Measurements from ENCODE around the gene INTS1.

INTS1 gene

GRCh38 chr7:1490837-1491236, 13.4 kb downstream of the INTS1 start:
- DNase-seq (ENCODE audit: low spot score) (no peak), FAIRE-seq (no peak)

- DNase-seq (ENCODE audit: low spot score) (no peak), FAIRE-seq (no peak)
Observed at GRCh38 chr7:1489336-1489735, 14.9 kb downstream of the INTS1 start.

GRCh38 chr7:1488016-1488415, 16.2 kb downstream of the INTS1 start:
- FAIRE-seq = no peak
- DNase-seq (ENCODE audit: low spot score) = no peak

- DNase-seq (ENCODE audit: low spot score) (no peak), FAIRE-seq (no peak)
Observed at GRCh38 chr7:1487466-1487865, 16.7 kb downstream of the INTS1 start.

GRCh38 chr7:1486571-1486970, 17.6 kb downstream of the INTS1 start:
- DNase-seq (ENCODE audit: low spot score) = no peak
- no peak for FAIRE-seq

- FAIRE-seq (no peak), DNase-seq (ENCODE audit: low spot score) (no peak)
Observed at GRCh38 chr7:1485156-1485555, 19.0 kb downstream of the INTS1 start.

GRCh38 chr7:1484569-1484968, 19.6 kb downstream of the INTS1 start:
- FAIRE-seq = no peak
- DNase-seq (ENCODE audit: low spot score) = no peak

- FAIRE-seq = no peak
- DNase-seq (ENCODE audit: low spot score) = no peak
Observed at GRCh38 chr7:1483536-1484505, 20.4 kb downstream of the INTS1 start.

- no peak for FAIRE-seq
- no peak for DNase-seq (ENCODE audit: low spot score)
Observed at GRCh38 chr7:1483079-1483478, 21.1 kb downstream of the INTS1 start.

- no peak for FAIRE-seq
Observed at GRCh38 chr7:1481300-1481699, 22.9 kb downstream of the INTS1 start.

GRCh38 chr7:1480670-1481069, 23.5 kb downstream of the INTS1 start:
- FAIRE-seq (no peak), DNase-seq (ENCODE audit: low spot score) (no peak)

More at GRCh38 chr7:1481300-1481699, 22.9 kb downstream of the INTS1 start:
- DNase-seq (ENCODE audit: low spot score) = no peak

GRCh38 chr7:1479287-1479686, 24.9 kb downstream of the INTS1 start:
- FAIRE-seq = no peak
- no peak for DNase-seq (ENCODE audit: low spot score)

- FAIRE-seq (no peak), DNase-seq (ENCODE audit: low spot score) (no peak)
Observed at GRCh38 chr7:1478480-1478879, 25.7 kb downstream of the INTS1 start.

- DNase-seq (ENCODE audit: low spot score) (no peak), FAIRE-seq (no peak)
Observed at GRCh38 chr7:1476859-1477258, 27.3 kb downstream of the INTS1 start.

- DNase-seq (ENCODE audit: low spot score) (no peak), FAIRE-seq (no peak)
Observed at GRCh38 chr7:1475991-1476390, 28.2 kb downstream of the INTS1 start.

- FAIRE-seq (no peak), DNase-seq (ENCODE audit: low spot score) (no peak)
Observed at GRCh38 chr7:1475393-1475792, 28.8 kb downstream of the INTS1 start.

- no peak for FAIRE-seq
- DNase-seq (ENCODE audit: low spot score) = no peak
Observed at GRCh38 chr7:1474736-1475135, 29.5 kb downstream of the INTS1 start.

GRCh38 chr7:1473864-1474512, 30.2 kb downstream of the INTS1 start:
- FAIRE-seq (no peak), DNase-seq (ENCODE audit: low spot score) (peak; percentile 50)

- FAIRE-seq (no peak), DNase-seq (ENCODE audit: low spot score) (no peak)
Observed at GRCh38 chr7:1470901-1471300, 33.3 kb downstream of the INTS1 start.

GRCh38 chr7:1468643-1469298, 35.4 kb downstream of the INTS1 start:
- no peak for DNase-seq (ENCODE audit: low spot score)
- no peak for FAIRE-seq

GRCh38 chr7:1468203-1468602, 36.0 kb downstream of the INTS1 start:
- no peak for DNase-seq (ENCODE audit: low spot score)
- no peak for FAIRE-seq
